ENCODE measurements around the gene SNAPC5. TPM values are rescaled to one million over a fixed set of nuclear protein-coding genes. Genes with fewer than 3 reads are reported as not detected.
A peak's percentile ranks its signal among the peaks of the same experiment; 100 is the strongest.

Gene SNAPC5
- total RNA-seq, 1 experiment from 2014 or later = 17.9 TPM

- no peaks in the 10 kb centered on the region for H3K9me3 ChIP-seq (ENCODE audit: insufficient read depth, low read depth)
- peaks cover 39% of the 10 kb centered on the region for H3K79me2 ChIP-seq (ENCODE audit: low read depth)
- peak overlapping the region; percentile 90 for H2AFZ ChIP-seq
- ChIA-PET POLR2A (ENCODE audit: unreplicated experiment) (interaction anchor here (0.7 to 1.0 kb wide), 2 partner anchors 35 kb away, joined by 4 to 9 read pairs; no protein-coding TSS in a partner anchor), CTCF (interaction anchor here (0.7 to 1.6 kb wide), 3 partner anchors 81 to 157 kb away, joined by 6 to 13 read pairs (median 7); partner anchors contain the start of gene MAP2K1)
- peaks cover 40% of the 10 kb centered on the region for H4K20me1 ChIP-seq (ENCODE audit: insufficient read depth)
- H3K9me2 ChIP-seq (ENCODE audit: insufficient read depth) = no peaks in the 10 kb centered on the region
- H3K27ac ChIP-seq = peak overlapping the region; percentile 77
- BruUV-seq (replicated peaks) = TSS peak; percentile 30
- no peak for TF ChIP-seq CTCF (conservative IDR thresholded peaks at IDR 0.05)
- TF ChIP-seq EZH2 (IDR thresholded peaks at IDR 0.05; ENCODE audit: low read depth) = no peak
- peak overlapping the region; percentile 91 for H3K4me3 ChIP-seq
- no peak for DNase-seq
- no peaks in the 10 kb centered on the region for H3K27me3 ChIP-seq (ENCODE audit: insufficient read depth, low read depth)
- H3K4me1 ChIP-seq (replicated peaks; ENCODE audit: insufficient read depth) = peaks cover 20% of the 10 kb centered on the region
- peak overlapping the region; percentile 90 for H3K4me2 ChIP-seq
- peaks cover 36% of the 10 kb centered on the region for H3K36me3 ChIP-seq (ENCODE audit: low read depth)
- intact Hi-C loops (cut with micrococcal nuclease; ENCODE audit: unreplicated experiment) = loop anchor here (1.0 to 10.0 kb wide), 6 partner anchors 14 to 882 kb away; partner anchors contain the start of genes INTS14, MAP2K1 and TIPIN
- H3F3A ChIP-seq (ENCODE audit: insufficient read depth, low read depth) = peaks cover 57% of the 10 kb centered on the region
These were observed 536 bp downstream of the SNAPC5 start for GRCh38 chr15:66496951-66497501.

GRCh38 chr15:66494262-66494661 lies 3.3 kb downstream of the SNAPC5 start:
- H3K79me2 ChIP-seq (ENCODE audit: low read depth) = peaks cover 19% of the 10 kb centered on the region
- ChIA-PET POLR2A (ENCODE audit: unreplicated experiment) (interaction anchor here (0.7 kb wide), 1 partner anchor 179 kb away, joined by 4 read pairs; no protein-coding TSS in a partner anchor), CTCF (no interaction called here)
- H3K27me3 ChIP-seq (ENCODE audit: insufficient read depth, low read depth) = no peaks in the 10 kb centered on the region
- peaks cover 15% of the 10 kb centered on the region for H3K36me3 ChIP-seq (ENCODE audit: low read depth)
- TF ChIP-seq CTCF (conservative IDR thresholded peaks at IDR 0.05) (no peak), EZH2 (IDR thresholded peaks at IDR 0.05; ENCODE audit: low read depth) (no peak)
- BruUV-seq (replicated peaks) = no TSS peak
- H2AFZ ChIP-seq = no peak overlapping the region
- H3K4me3 ChIP-seq = no peak overlapping the region
- H3K9me2 ChIP-seq (ENCODE audit: insufficient read depth) = no peaks in the 10 kb centered on the region
- H3K4me1 ChIP-seq (replicated peaks; ENCODE audit: insufficient read depth) = peaks cover 31% of the 10 kb centered on the region
- intact Hi-C loops (cut with micrococcal nuclease; ENCODE audit: unreplicated experiment) = loop anchor here (10.0 kb wide), 1 partner anchor 879 kb away; the partner anchor contains the start of gene INTS14
- H3K27ac ChIP-seq = no peak overlapping the region
- DNase-seq = no peak
- no peaks in the 10 kb centered on the region for H3K9me3 ChIP-seq (ENCODE audit: insufficient read depth, low read depth)
- peaks cover 13% of the 10 kb centered on the region for H4K20me1 ChIP-seq (ENCODE audit: insufficient read depth)
- H3K4me2 ChIP-seq = no peak overlapping the region
- H3F3A ChIP-seq (ENCODE audit: insufficient read depth, low read depth) = peaks cover 35% of the 10 kb centered on the region

- Histone ChIP-seq H3K4me2 (peak overlapping the region; percentile 34; the same call in 1 of the 2 replicates), H3K27me3 (ENCODE audit: insufficient read depth, low read depth) (no peaks in the 10 kb centered on the region), H3K79me2 (ENCODE audit: low read depth) (peaks cover 12% of the 10 kb centered on the region), H3F3A (ENCODE audit: insufficient read depth, low read depth) (peaks cover 15% of the 10 kb centered on the region; the same call in 1 of the 2 replicates), H3K9me2 (ENCODE audit: insufficient read depth) (no peaks in the 10 kb centered on the region), H2AFZ (no peak overlapping the region), H4K20me1 (ENCODE audit: insufficient read depth) (no peaks in the 10 kb centered on the region), H3K36me3 (ENCODE audit: low read depth) (peaks cover 11% of the 10 kb centered on the region; the same call in 1 of the 2 replicates), H3K4me3 (no peak overlapping the region), H3K4me1 (replicated peaks; ENCODE audit: insufficient read depth) (peaks cover 27% of the 10 kb centered on the region), H3K27ac (peak overlapping the region; percentile 44), H3K9me3 (ENCODE audit: insufficient read depth, low read depth) (no peaks in the 10 kb centered on the region)
- ChIA-PET POLR2A (ENCODE audit: unreplicated experiment) (no interaction called here), CTCF (no interaction called here)
- DNase-seq = peak in 1 of 2 experiments; percentile 56
- BruUV-seq (replicated peaks) = no TSS peak
- TF ChIP-seq CTCF (conservative IDR thresholded peaks at IDR 0.05) (no peak), EZH2 (IDR thresholded peaks at IDR 0.05; ENCODE audit: low read depth) (no peak)
- intact Hi-C loops (cut with micrococcal nuclease; ENCODE audit: unreplicated experiment) = loop anchor here (10.0 kb wide), 1 partner anchor 877 kb away; the partner anchor contains the start of gene INTS14
These were observed 5.7 kb downstream of the SNAPC5 start for GRCh38 chr15:66491846-66492245.
